ENCODE results near the gene PLCH2. TPM values are rescaled to one million over a fixed set of nuclear protein-coding genes. Genes with fewer than 3 reads are reported as not detected.

Gene PLCH2
- total and polyA plus RNA-seq, 9 of the 15 experiments (the other 6 are each of a cell fraction or from before 2014, with no cell fraction given) = 0.16 TPM; not detected in 8

- TF ChIP-seq ARID4B (CRISPR knock-in tag; IDR thresholded peaks at IDR 0.05) (peak; percentile 64; the same call in 1 of the 2 replicates), SP1 (CRISPR knock-in tag; IDR thresholded peaks at IDR 0.05) (peak; percentile 71), CTBP1 (IDR thresholded peaks at IDR 0.05; ENCODE audit: borderline replicate concordance) (peak; percentile 50), BMI1 (IDR thresholded peaks at IDR 0.05; ENCODE audit: low read length) (no peak), RBM22 (IDR thresholded peaks at IDR 0.05; ENCODE audit: low read depth, low read length, poor library complexity, severe bottlenecking) (peak; percentile 25), GABPA (tag; conservative IDR thresholded peaks at IDR 0.05; ENCODE audit: low read depth) (peak; percentile 66), HNRNPLL (IDR thresholded peaks at IDR 0.05; ENCODE audit: low read depth, low read length, poor library complexity, severe bottlenecking) (peak; percentile 81), NRF1 (conservative IDR thresholded peaks at IDR 0.05 in 1 of 2, IDR thresholded peaks at IDR 0.05 in 1 of 2) (peak; percentile 53 to 63), PHB (CRISPR knock-in tag; IDR thresholded peaks at IDR 0.05) (peak; percentile 68; the same call in 1 of the 2 replicates), TRIM24 (IDR thresholded peaks at IDR 0.05) (0 out of 4 replicates have a peak, but pooled peaks of 1 of the 2 experiments have one; percentile 6), IRF9 (tag; IDR thresholded peaks at IDR 0.05) (no peak), EP400 (IDR thresholded peaks at IDR 0.05) (peak; percentile 46; the same call in 1 of the 2 replicates), ID3 (CRISPR knock-in tag; IDR thresholded peaks at IDR 0.05) (no peak), ID3 (tag; IDR thresholded peaks at IDR 0.05) (peak; percentile 80), ZNF12 (CRISPR knock-in tag; IDR thresholded peaks at IDR 0.05) (peak; percentile 66; the same call in 1 of the 2 replicates), CLOCK (CRISPR knock-in tag; IDR thresholded peaks at IDR 0.05; ENCODE audit: borderline replicate concordance) (no peak), ZBTB2 (IDR thresholded peaks at IDR 0.05) (peak; percentile 60; the same call in 1 of the 2 replicates)
These were observed 70.6 kb downstream of the PLCH2 start (continued) for GRCh38 chr1:2546515-2547209.
